ENCODE data around the gene HID1. TPM values are rescaled to one million over a fixed set of nuclear protein-coding genes. Genes with fewer than 3 reads are reported as not detected.

Gene HID1
- total and polyA plus RNA-seq, 2 of the 4 experiments (the other 2 are of a cell fraction) = 0.18 to 1.7 TPM

DNA sequence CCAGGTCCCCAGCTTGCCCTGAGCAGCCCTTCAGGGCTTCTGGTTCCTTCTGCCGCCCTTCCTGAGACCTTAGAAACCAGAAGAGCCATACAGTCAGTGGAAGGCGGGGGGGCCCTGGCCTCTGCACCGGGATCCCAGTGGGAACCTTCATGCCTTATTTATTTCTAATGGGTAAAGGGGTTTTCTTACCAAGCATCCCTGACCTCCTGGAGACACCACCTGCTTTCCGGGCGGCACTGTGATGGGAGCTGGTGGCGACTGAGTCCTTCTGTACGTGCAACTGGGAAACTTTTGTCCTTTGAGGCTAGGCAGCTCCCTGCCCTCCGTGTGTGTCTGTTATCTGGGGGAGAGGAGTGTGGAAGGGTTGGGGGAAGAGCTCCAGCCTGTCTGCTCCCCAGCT, 32.7 kb upstream of the HID1 start:
- WGBS, 2 experiments (ENCODE audit: extremely low coverage in 2 of 2, insufficient read length in 1 of 2) = 100% methylated on average over 1 of the region's 8 CpGs; no CpG with 5 or more reads in 1 of the 2 experiments
- no peaks in the 10 kb centered on the region for H3K4me1 ChIP-seq (ENCODE audit: control insufficient read depth, insufficient read depth, low read length)
- no peaks in the 10 kb centered on the region for H3K9me3 ChIP-seq (ENCODE audit: control insufficient read depth, insufficient read depth, low read length)
- no peaks in the 10 kb centered on the region for H3K9me1 ChIP-seq (ENCODE audit: insufficient read depth, low read length)
- no peak overlapping the region for H2AK5ac ChIP-seq (ENCODE audit: low read depth, low read length)
- DNase-seq = no peak
- no peak overlapping the region for H2BK5ac ChIP-seq (ENCODE audit: low read depth, low read length, poor library complexity, severe bottlenecking)
- H4K20me1 ChIP-seq (ENCODE audit: insufficient read depth, low read length) = no peaks in the 10 kb centered on the region
- in situ Hi-C loops (cut with MboI; ENCODE audit: low sequenced_read_pairs) = no loop called here
- no TSS peak for BruUV-seq (replicated peaks)
- no peak overlapping the region for H2BK20ac ChIP-seq (ENCODE audit: low read depth, low read length)
- no peak overlapping the region for H3K4me2 ChIP-seq (ENCODE audit: low read depth, low read length)
- no peak overlapping the region for H4K8ac ChIP-seq (ENCODE audit: low read depth in 2 of 2, low read length in 2 of 2)
- H3K36me3 ChIP-seq (ENCODE audit: control insufficient read depth, insufficient read depth, low read length) = peaks cover 38% of the 10 kb centered on the region
- H4K91ac ChIP-seq (ENCODE audit: insufficient read depth, low read depth, low read length) = no peak overlapping the region
- dilution Hi-C loops (cut with HindIII; ENCODE audit: low sequenced_read_pairs, unreplicated experiment) = no loop called here
- no peak for ATAC-seq (ENCODE audit: low read depth)
- no peak overlapping the region for H2BK120ac ChIP-seq (ENCODE audit: low read depth, low read length)
- intact Hi-C loops (cut with micrococcal nuclease) = no loop called here
- no peak overlapping the region for H3K4me3 ChIP-seq (ENCODE audit: insufficient read depth, low read depth, low read length)
- POLR2A ChIA-PET (ENCODE audit: unreplicated experiment) = no interaction called here
- TF ChIP-seq RFX5 (IDR thresholded peaks at IDR 0.05; ENCODE audit: low read depth, low read length) = no peak
- no peak overlapping the region for H3K56ac ChIP-seq (ENCODE audit: extremely low read depth, insufficient read depth, low read length)
- no peak overlapping the region for H4K5ac ChIP-seq (ENCODE audit: low read depth, low read length)
- H3K27ac ChIP-seq (ENCODE audit: insufficient read depth, low read length) = no peak overlapping the region
- no peaks in the 10 kb centered on the region for H3K27me3 ChIP-seq (ENCODE audit: control insufficient read depth, insufficient read depth, low read length)
- no peak overlapping the region for H3K14ac ChIP-seq (replicated peaks; ENCODE audit: low read depth, low read length)
- CTCF ChIA-PET = interaction anchor here (1.6 kb wide), 1 partner anchor 17 kb away, joined by 6 read pairs; no protein-coding TSS in a partner anchor
- no peak overlapping the region for H3K4ac ChIP-seq (ENCODE audit: low read depth, low read length)
- H3K79me1 ChIP-seq (ENCODE audit: low read depth in 1 of 2, low read length in 2 of 2) = no peaks in the 10 kb centered on the region; a peak in 1 of 4 replicates
- H2BK15ac ChIP-seq (ENCODE audit: low read depth, low read length) = no peak overlapping the region
- no peak overlapping the region for H3K23ac ChIP-seq (ENCODE audit: low read depth, low read length)
- H3K18ac ChIP-seq (ENCODE audit: low read depth, low read length) = no peak overlapping the region
- H2AK9ac ChIP-seq (replicated peaks; ENCODE audit: low read depth, low read length, poor library complexity) = no peak overlapping the region
- no peak overlapping the region for H2AFZ ChIP-seq (replicated peaks; ENCODE audit: low read length, poor library complexity)
- no peak overlapping the region for H3K9ac ChIP-seq (ENCODE audit: low read depth, low read length)
